Adrenal gland (tissue), 12 donors: ENCODE results near the gene DAPP1. TPM values are rescaled to one million over a fixed set of nuclear protein-coding genes. Genes with fewer than 3 reads are reported as not detected.

ENCODE experiments used
- DNase-seq, 7 donors: peaks; one replicate each; pipeline ENCODE4 v3.0.0-alpha.2; 2019 to 2020
- H3K27ac ChIP-seq, 5 donors: fragments of 200-600 bp; sonication (generic) in 4 of 5; 1 replicate in 3 of 5; 2 replicates in 2 of 5; pipeline versions ENCODE4 v1.5.1 to v1.8.0; 2016 to 2020; ENCODE audit warnings: mild to moderate bottlenecking in 1 of 5
- H3K27me3 ChIP-seq: fragments of 200-600 bp; 2 replicates; pipeline ENCODE4 v1.8.0; 2021
- H3K36me3 ChIP-seq, 2 donors: fragments of 200-600 bp; replicated peaks in 1 of 2; 1 replicate in 1 of 2; 2 replicates in 1 of 2; pipeline versions ENCODE4 v1.5.1 to v1.8.0; 2018 to 2022
- H3K4me1 ChIP-seq, 2 donors: fragments of 200-600 bp; replicated peaks in 1 of 2; 1 replicate in 1 of 2; 2 replicates in 1 of 2; pipeline versions ENCODE4 v1.5.1 to v1.8.0; 2018 to 2021
- H3K4me3 ChIP-seq, 4 donors: fragments of 200-600 bp; sonication (generic) in 3 of 4; one replicate each; pipeline ENCODE4 v1.5.1; 2016 to 2018
- H3K9me3 ChIP-seq, 3 donors: fragments of 200-600 bp; sonication (generic) in 1 of 3; replicated peaks in 1 of 3; 1 replicate in 2 of 3; 2 replicates in 1 of 3; pipeline versions ENCODE4 v1.5.1 to v1.8.0; 2016 to 2021
- POLR2A ChIP-seq, 2 donors: fragments of 450-650 bp; IDR thresholded peaks; one replicate each; pipeline ENCODE4 v1.6.1; 2017; ENCODE audit warnings: antibody characterized with exemption in 2 of 2, mild to moderate bottlenecking in 2 of 2, moderate library complexity in 1 of 2
- WGBS, 4 donors: extraction: QIAGEN DNeasy Blood & Tissue Kit in 2 of 4; methylation state at CpG; one replicate each; pipeline versions ENCODE4 v1.1.5 to v1.1.7; 2013 to 2017; 5-methylcytosine and 5-hydroxymethylcytosine counted together
- intact Hi-C, 2 donors: fragments of 100-400 bp; cut with DNase I; formaldehyde crosslinking; loops; one replicate each; pipeline versions ENCODE4 v1.14.1 to v1.15.0; 2022 to 2023
- polyA plus RNA-seq, 3 donors: library from polyadenylated mRNA; stranded (reverse); fragments of 200-250 nt in 2 of 3; fragments of 350-450 nt in 1 of 3; fragmentation: Illumina TruSeq in 1 of 3; extraction: RNeasy Lipid Tissue Mini Kit (QIAGEN cat#74804) in 1 of 3; gene quantifications; one replicate each; pipeline ENCODE4 v1.2.3, GENCODE V29; 2013 to 2014
- total RNA-seq, 9 donors: library from RNA; depleted of rRNA in 4 of 9; stranded (reverse); fragments of >200 nt in 4 of 9; fragments of 120-200 nt in 1 of 9; fragmentation: NEBNext Ultra II Directional in 1 of 9; extraction: Animal tissue kit (Norgen Biotek cat#: 25700) in 1 of 9; gene quantifications; one replicate each; pipeline versions ENCODE4 v1.1.0 to v1.2.4, GENCODE V29; 2013 to 2023
- TF ChIP-seq, protein P1 (sequence below), 6 experiments: fragments of 450-650 bp in 4 of 6; fragments of 200-600 bp in 2 of 6; sonication (generic) in 1 of 6; IDR thresholded peaks; 1 replicate in 5 of 6; 2 replicates in 1 of 6; pipeline versions ENCODE4 v1.5.1 to v1.8.0; 2016 to 2021; ENCODE audit warnings: antibody characterized with exemption in 6 of 6, mild to moderate bottlenecking in 2 of 6, moderate library complexity in 1 of 6
- donor health status: healthy with polysubstance abuse.
- donor health status: Bipolar disorder and iron deficiency.
- donor health status: DM: yes; HTN: yes; CAD: no.
- donor health status: DM: no; HTN: no; CAD: no.
- donor health status: DM: no; HTN: no; CAD: no.
- donor health status: DM: yes; HTN: yes; CAD: no.

Gene DAPP1
- total and polyA plus RNA-seq, 12 donors: 0.42 to 3.7 (median 1.4) TPM

GRCh38 chr4:99790796-99791617 is 25.6 kb upstream of the DAPP1 start:
- Histone ChIP-seq H3K4me1 (no peaks in the 10 kb centered on the region), H3K27ac (no peak overlapping the region), H3K9me3 (no peaks in the 10 kb centered on the region), H3K36me3 (no peaks in the 10 kb centered on the region), H3K27me3 (no peaks in the 10 kb centered on the region), H3K4me3 (no peak overlapping the region)
- WGBS, 4 donors: 51 to 60% (median 57%) methylated on average over 6 of the region's 6 CpGs
- no peak for TF ChIP-seq POLR2A (IDR thresholded peaks at IDR 0.05)
- DNase-seq: no peak
- intact Hi-C loops: no loop called here

DNA sequence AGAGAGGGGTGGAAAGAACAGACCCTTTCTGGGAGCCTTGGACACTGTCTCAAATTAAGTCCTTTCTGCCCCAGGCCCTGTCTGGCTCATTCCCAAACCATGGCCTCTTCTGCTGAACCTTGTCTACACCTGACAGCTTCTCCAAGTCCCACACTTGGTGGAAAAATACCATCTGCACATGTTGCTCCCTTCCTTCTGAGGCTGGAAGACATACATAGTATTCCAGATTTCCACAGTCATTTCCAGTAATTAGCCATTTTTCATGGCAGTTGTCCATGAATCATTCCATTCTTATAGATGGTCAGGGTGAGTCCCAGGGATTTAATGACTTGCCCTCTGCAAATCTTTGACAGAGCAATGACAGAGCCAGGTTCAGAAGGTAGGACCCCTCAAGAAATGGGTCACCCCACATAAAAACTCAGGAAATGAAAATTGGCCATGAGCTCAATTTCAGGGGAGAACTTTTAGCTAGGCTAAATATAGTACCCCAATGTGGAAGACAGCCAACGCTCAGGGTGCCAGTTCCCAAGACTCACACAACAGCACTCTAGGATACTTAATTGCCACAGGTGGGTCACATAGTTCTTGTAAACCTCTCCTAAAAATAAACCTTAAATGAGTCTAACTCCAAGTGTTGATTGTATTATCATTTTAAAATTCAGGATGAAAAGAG is 16.2 kb upstream of the DAPP1 start:
- WGBS, 4 donors: 85 to 100% (median 91%) methylated on average over 1 of the region's 1 CpG
- DNase-seq: no peak
- H3K27me3 ChIP-seq: no peaks in the 10 kb centered on the region
- no peaks in the 10 kb centered on the region for H3K9me3 ChIP-seq
- TF ChIP-seq, protein P1, sequence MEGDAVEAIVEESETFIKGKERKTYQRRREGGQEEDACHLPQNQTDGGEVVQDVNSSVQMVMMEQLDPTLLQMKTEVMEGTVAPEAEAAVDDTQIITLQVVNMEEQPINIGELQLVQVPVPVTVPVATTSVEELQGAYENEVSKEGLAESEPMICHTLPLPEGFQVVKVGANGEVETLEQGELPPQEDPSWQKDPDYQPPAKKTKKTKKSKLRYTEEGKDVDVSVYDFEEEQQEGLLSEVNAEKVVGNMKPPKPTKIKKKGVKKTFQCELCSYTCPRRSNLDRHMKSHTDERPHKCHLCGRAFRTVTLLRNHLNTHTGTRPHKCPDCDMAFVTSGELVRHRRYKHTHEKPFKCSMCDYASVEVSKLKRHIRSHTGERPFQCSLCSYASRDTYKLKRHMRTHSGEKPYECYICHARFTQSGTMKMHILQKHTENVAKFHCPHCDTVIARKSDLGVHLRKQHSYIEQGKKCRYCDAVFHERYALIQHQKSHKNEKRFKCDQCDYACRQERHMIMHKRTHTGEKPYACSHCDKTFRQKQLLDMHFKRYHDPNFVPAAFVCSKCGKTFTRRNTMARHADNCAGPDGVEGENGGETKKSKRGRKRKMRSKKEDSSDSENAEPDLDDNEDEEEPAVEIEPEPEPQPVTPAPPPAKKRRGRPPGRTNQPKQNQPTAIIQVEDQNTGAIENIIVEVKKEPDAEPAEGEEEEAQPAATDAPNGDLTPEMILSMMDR (IDR thresholded peaks at IDR 0.05): no peak
- TF ChIP-seq POLR2A (IDR thresholded peaks at IDR 0.05): no peak
- H3K27ac ChIP-seq: no peak overlapping the region
- intact Hi-C loops: loop anchor here in 1 of 2 donors (10.0 kb wide), 1 partner anchor 236 kb away; the partner anchor contains the start of gene TRMT10A
- no peaks in the 10 kb centered on the region for H3K36me3 ChIP-seq
- no peaks in the 10 kb centered on the region for H3K4me1 ChIP-seq
- H3K4me3 ChIP-seq: no peak overlapping the region

DNA sequence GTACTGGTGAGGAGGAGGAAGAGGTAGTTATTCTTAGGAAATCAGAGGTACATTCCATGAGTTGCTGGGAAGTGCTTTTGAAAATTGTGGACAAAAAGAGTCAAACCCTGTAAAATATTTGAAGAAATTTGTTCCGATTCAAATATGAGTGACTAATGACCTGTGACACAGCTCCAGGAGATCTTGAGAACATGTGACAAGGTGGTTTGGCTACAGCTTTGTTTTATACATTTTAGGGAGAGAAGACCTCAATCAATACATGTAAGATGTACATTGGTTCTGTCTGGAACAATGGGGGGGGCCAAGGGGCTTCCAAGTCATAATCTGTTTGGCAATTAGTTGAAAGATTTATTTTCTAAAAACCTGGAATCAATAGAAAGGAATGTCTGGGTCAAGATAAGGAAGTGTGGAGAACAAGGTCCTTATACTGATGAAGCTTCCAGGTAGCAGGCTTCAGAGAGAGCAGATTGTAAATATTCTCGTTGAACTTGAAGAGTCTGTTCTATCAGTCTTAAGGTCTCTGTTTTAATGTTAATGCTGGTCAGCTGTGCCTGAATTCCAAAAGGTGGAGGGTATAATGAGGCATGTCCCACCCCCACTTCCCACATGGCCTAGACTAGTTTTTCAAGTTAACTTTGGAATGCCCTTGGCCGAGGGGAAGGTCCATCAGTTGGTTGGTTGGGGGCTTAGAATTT is 15.5 kb upstream of the DAPP1 start:
- intact Hi-C loops: loop anchor here in 1 of 2 donors (10.0 kb wide), 1 partner anchor 236 kb away; the partner anchor contains the start of gene TRMT10A
- no peaks in the 10 kb centered on the region for H3K36me3 ChIP-seq
- H3K4me3 ChIP-seq: no peak overlapping the region
- TF ChIP-seq, protein P1 (IDR thresholded peaks at IDR 0.05): no peak
- TF ChIP-seq POLR2A (IDR thresholded peaks at IDR 0.05): no peak
- no peak overlapping the region for H3K27ac ChIP-seq
- no peaks in the 10 kb centered on the region for H3K9me3 ChIP-seq
- no peak for DNase-seq
- 74 to 79% (median 76%) methylated on average over 3 of the region's 3 CpGs for WGBS, 4 donors
- no peaks in the 10 kb centered on the region for H3K4me1 ChIP-seq
- H3K27me3 ChIP-seq: no peaks in the 10 kb centered on the region

- no peaks in the 10 kb centered on the region for H3K4me1 ChIP-seq
- intact Hi-C loops: loop anchor here in 1 of 2 donors (10.0 kb wide), 1 partner anchor 239 kb away; the partner anchor contains the start of gene TRMT10A
- DNase-seq: no peak
- H3K36me3 ChIP-seq: no peaks in the 10 kb centered on the region
- H3K27me3 ChIP-seq: no peaks in the 10 kb centered on the region
- no peaks in the 10 kb centered on the region for H3K9me3 ChIP-seq
- H3K4me3 ChIP-seq: no peak overlapping the region
- 50 to 60% (median 58%) methylated on average over 4 of the region's 4 CpGs for WGBS, 4 donors
- no peak overlapping the region for H3K27ac ChIP-seq
- TF ChIP-seq POLR2A (IDR thresholded peaks at IDR 0.05): no peak
- TF ChIP-seq, protein P1 (IDR thresholded peaks at IDR 0.05): no peak
Measured at GRCh38 chr4:99803566-99804101, 13.0 kb upstream of the DAPP1 start.
